B cell (primary cell): ENCODE data around the gene SIPA1L3. TPM values are rescaled to one million over a fixed set of nuclear protein-coding genes. Genes with fewer than 3 reads are reported as not detected.
A peak's percentile ranks its signal among the peaks of the same experiment; 100 is the strongest.

Experiments used
- ATAC-seq: fragments of 200-7000 bp; cut with Tn5 transposase; one replicate; pipeline ENCODE4 v1.10.0; 2021; ENCODE audit warnings: low read depth, mild to moderate bottlenecking, moderate number of reproducible peaks, moderate library complexity
- CTCF ChIA-PET: fragments of 350-600 bp; sonication (Branson Sonifier 250); formaldehyde crosslinking; loops from one replicate; lab custom pipeline; 2021; ENCODE audit warnings: antibody characterized with exemption, inconsistent platforms; lab: Charles Lee
- POLR2A ChIA-PET: fragments of 350-600 bp; sonication (Branson Sonifier 250); formaldehyde crosslinking; loops from one replicate; lab custom pipeline; 2021; ENCODE audit warnings: antibody characterized with exemption; lab: Charles Lee
- DNase-seq: peaks from one replicate; pipeline ENCODE4 v3.0.0; 2013
- H2AFZ ChIP-seq: 2 replicates; pipeline ENCODE4 v1.6.1; 2012; ENCODE audit warnings: mild to moderate bottlenecking, low read depth, low read length; ENCODE audit not compliant: insufficient read depth, poor library complexity, severe bottlenecking
- H3K27ac ChIP-seq, 2 donors: 1 replicate in 1 of 2; 2 replicates in 1 of 2; pipeline ENCODE4 v1.5.1; 2012 to 2013; ENCODE audit warnings: low read length in 2 of 2, mild to moderate bottlenecking in 2 of 2, moderate library complexity in 1 of 2
- H3K27me3 ChIP-seq, 4 experiments: fragments of 200-600 bp in 1 of 4; sonication (generic) in 1 of 4; replicated peaks in 1 of 4; 1 replicate in 2 of 4; 2 replicates in 2 of 4; pipeline versions ENCODE4 v1.6.1 to v1.7.0; 2013 to 2016; ENCODE audit warnings: low read length in 3 of 4, mild to moderate bottlenecking in 2 of 4, mixed read lengths in 1 of 4, moderate library complexity in 1 of 4; ENCODE audit not compliant: insufficient read depth in 4 of 4, control insufficient read depth in 3 of 4; ENCODE audit errors: control extremely low read depth in 1 of 4
- H3K36me3 ChIP-seq, 2 experiments: replicated peaks in 1 of 2; 1 replicate in 1 of 2; 2 replicates in 1 of 2; pipeline versions ENCODE4 v1.6.1 to v1.7.1; 2013; ENCODE audit warnings: low read length in 1 of 2; ENCODE audit not compliant: insufficient read depth in 2 of 2, control insufficient read depth in 1 of 2; ENCODE audit errors: control extremely low read depth in 1 of 2, extremely low read depth in 1 of 2
- H3K4me1 ChIP-seq, 2 donors: fragments of 200-600 bp in 1 of 2; sonication (generic) in 1 of 2; 1 replicate in 1 of 2; 2 replicates in 1 of 2; pipeline versions ENCODE4 v1.5.1 to v1.6.1; 2013 to 2017; ENCODE audit warnings: low read length in 2 of 2; ENCODE audit not compliant: control insufficient read depth in 2 of 2, insufficient read depth in 2 of 2
- H3K4me2 ChIP-seq: replicated peaks from 2 replicates; pipeline ENCODE3; 2012; ENCODE audit warnings: mild to moderate bottlenecking, low read depth, low read length; ENCODE audit not compliant: poor library complexity, severe bottlenecking
- H3K4me3 ChIP-seq, 5 experiments: fragments of 200-600 bp in 1 of 5; sonication (generic) in 1 of 5; 1 replicate in 3 of 5; 2 replicates in 2 of 5; pipeline versions ENCODE4 v1.5.1 to v1.7.0; 2011 to 2016; ENCODE audit warnings: low read length in 4 of 5, mild to moderate bottlenecking in 4 of 5, low read depth in 2 of 5, control low read depth in 1 of 5, moderate library complexity in 1 of 5; ENCODE audit not compliant: insufficient read depth in 1 of 5; ENCODE audit errors: control extremely low read depth in 1 of 5, extremely low read depth in 1 of 5
- H3K79me2 ChIP-seq: fragments of 200-600 bp; sonication (generic); one replicate; pipeline ENCODE4 v1.6.0; 2016; ENCODE audit warnings: low read length; ENCODE audit not compliant: control insufficient read depth, insufficient read depth
- H3K9ac ChIP-seq: fragments of 200-600 bp; sonication (generic); 2 replicates; pipeline ENCODE4 v1.6.1; 2017; ENCODE audit warnings: mild to moderate bottlenecking, low read length, moderate library complexity
- H3K9me3 ChIP-seq, 3 donors: one replicate each; pipeline versions ENCODE4 v1.6.1 to v1.7.1; 2013; ENCODE audit warnings: low read length in 2 of 3; ENCODE audit not compliant: control insufficient read depth in 2 of 3, insufficient read depth in 1 of 3; ENCODE audit errors: control extremely low read depth in 1 of 3
- H4K20me1 ChIP-seq: 2 replicates; pipeline ENCODE4 v1.6.0; 2012; ENCODE audit warnings: mild to moderate bottlenecking, low read length; ENCODE audit not compliant: insufficient read depth, control insufficient read depth, poor library complexity, severe bottlenecking
- H3K27ac Mint-ChIP-seq: one replicate; pipeline ENCODE4 v1.8.0; 2021; ENCODE audit warnings: mixed read lengths
- H3K27me3 Mint-ChIP-seq: one replicate; pipeline ENCODE4 v1.8.0; 2021; ENCODE audit warnings: mixed read lengths
- H3K4me1 Mint-ChIP-seq: one replicate; pipeline ENCODE4 v1.8.0; 2021; ENCODE audit warnings: mixed read lengths
- H3K4me3 Mint-ChIP-seq: one replicate; pipeline ENCODE4 v1.8.0; 2021; ENCODE audit warnings: mixed read lengths
- H3K9me3 Mint-ChIP-seq: one replicate; pipeline ENCODE4 v1.8.0; 2022; ENCODE audit warnings: mixed read lengths; ENCODE audit not compliant: insufficient read depth
- EZH2 ChIP-seq: IDR thresholded peaks from 2 replicates; pipeline ENCODE4 v1.6.1; 2012; ENCODE audit warnings: borderline replicate concordance, low read depth, mild to moderate bottlenecking, moderate library complexity, low read length; ENCODE audit not compliant: insufficient read depth, poor library complexity, severe bottlenecking
- WGBS: methylation state at CpG from one replicate; pipeline ENCODE4 v1.1.5; 2013; ENCODE audit warnings: missing lambda C conversion rate; ENCODE audit not compliant: insufficient coverage; 5-methylcytosine and 5-hydroxymethylcytosine counted together
- intact Hi-C: fragments of 100-400 bp; cut with micrococcal nuclease; formaldehyde crosslinking; loops from one replicate; pipeline ENCODE4 v1.10.0; 2022
- polyA plus RNA-seq: library from polyadenylated mRNA; depleted of rRNA; stranded (reverse); fragments of >200 nt; gene quantifications from 2 replicates; pipeline ENCODE4 v1.2.3, GENCODE V29; 2012
- total RNA-seq, 2 donors: library from RNA; stranded (reverse); fragments of 120-200 nt in 1 of 2; gene quantifications; 1 replicate in 1 of 2; 2 replicates in 1 of 2; pipeline versions ENCODE4 v1.2.3 to v1.2.4, GENCODE V29; 2013 to 2022
- TF ChIP-seq, protein P1 (sequence below): fragments of 200-600 bp; IDR thresholded peaks from one replicate; pipeline ENCODE4 v1.8.0; 2022; ENCODE audit warnings: antibody characterized with exemption, mild to moderate bottlenecking

Gene SIPA1L3
- total and polyA plus RNA-seq, 2 donors (not counting 1 experiment from before 2014, with no cell fraction given), result 48.3 to 295 TPM

DNA sequence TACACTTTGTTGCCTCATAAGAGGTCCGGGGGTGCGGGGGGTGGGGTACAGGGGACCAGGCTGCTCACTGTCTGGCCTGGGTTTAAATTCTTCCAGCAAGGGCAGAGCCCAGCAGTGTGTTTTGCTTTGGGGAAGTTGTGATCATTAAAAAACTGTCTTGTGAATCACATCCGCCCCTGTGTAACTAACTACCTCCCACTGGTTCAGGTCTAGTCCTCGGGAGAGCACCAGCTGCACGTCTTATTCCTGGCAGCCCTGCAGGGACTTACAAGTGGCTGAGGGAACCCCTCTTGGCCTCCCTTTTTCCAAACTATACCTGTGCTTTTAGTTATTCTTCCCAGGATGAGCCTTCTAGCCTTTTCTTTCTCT is 127.5 kb downstream of the SIPA1L3 start:
- TF ChIP-seq EZH2, result no peak
- TF ChIP-seq, protein P1, sequence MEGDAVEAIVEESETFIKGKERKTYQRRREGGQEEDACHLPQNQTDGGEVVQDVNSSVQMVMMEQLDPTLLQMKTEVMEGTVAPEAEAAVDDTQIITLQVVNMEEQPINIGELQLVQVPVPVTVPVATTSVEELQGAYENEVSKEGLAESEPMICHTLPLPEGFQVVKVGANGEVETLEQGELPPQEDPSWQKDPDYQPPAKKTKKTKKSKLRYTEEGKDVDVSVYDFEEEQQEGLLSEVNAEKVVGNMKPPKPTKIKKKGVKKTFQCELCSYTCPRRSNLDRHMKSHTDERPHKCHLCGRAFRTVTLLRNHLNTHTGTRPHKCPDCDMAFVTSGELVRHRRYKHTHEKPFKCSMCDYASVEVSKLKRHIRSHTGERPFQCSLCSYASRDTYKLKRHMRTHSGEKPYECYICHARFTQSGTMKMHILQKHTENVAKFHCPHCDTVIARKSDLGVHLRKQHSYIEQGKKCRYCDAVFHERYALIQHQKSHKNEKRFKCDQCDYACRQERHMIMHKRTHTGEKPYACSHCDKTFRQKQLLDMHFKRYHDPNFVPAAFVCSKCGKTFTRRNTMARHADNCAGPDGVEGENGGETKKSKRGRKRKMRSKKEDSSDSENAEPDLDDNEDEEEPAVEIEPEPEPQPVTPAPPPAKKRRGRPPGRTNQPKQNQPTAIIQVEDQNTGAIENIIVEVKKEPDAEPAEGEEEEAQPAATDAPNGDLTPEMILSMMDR, result no peak
- CTCF ChIA-PET, result interaction anchor here (0.5 to 8.1 kb wide), 18 partner anchors 12 to 130 kb away, joined by 3 to 109 read pairs (median 6); partner anchors contain the start of genes SIPA1L3 and WDR87
- H2AFZ ChIP-seq, result no peak overlapping the region
- peak overlapping the region; percentile 84 to 93 for H3K27ac ChIP-seq
- H3K36me3 ChIP-seq, result peaks cover 0 to 28% of the 10 kb centered on the region in 2 experiments
- H3K9me3 Mint-ChIP-seq, result no peaks in the 10 kb centered on the region
- H3K27me3 Mint-ChIP-seq, result no peaks in the 10 kb centered on the region
- DNase-seq (no peak), ATAC-seq (peak; percentile 38)
- intact Hi-C loops, result loop anchor here (1.0 to 10.0 kb wide), 3 partner anchors 12 to 530 kb away; partner anchors contain the start of gene ZNF793
- peaks cover 77% of the 10 kb centered on the region for H3K4me1 Mint-ChIP-seq
- H3K27me3 ChIP-seq, result no peaks in the 10 kb centered on the region
- H4K20me1 ChIP-seq, result no peaks in the 10 kb centered on the region
- peaks cover 78% of the 10 kb centered on the region for H3K79me2 ChIP-seq
- H3K4me3 ChIP-seq, result peak overlapping the region in 3 of 5 experiments; percentile 13 to 43 (median 36)
- WGBS, result 0% methylated on average over 3 of the region's 5 CpGs
- H3K4me3 Mint-ChIP-seq, result peak overlapping the region; percentile 86
- peaks cover 3 to 7% (median 5%) of the 10 kb centered on the region in 3 donors for H3K9me3 ChIP-seq
- peaks cover 60 to 81% of the 10 kb centered on the region in 2 donors for H3K4me1 ChIP-seq
- H3K4me2 ChIP-seq, result peak overlapping the region; percentile 69
- peak overlapping the region; percentile 99 for H3K27ac Mint-ChIP-seq
- POLR2A ChIA-PET, result interaction anchor here (0.6 to 5.7 kb wide), 16 partner anchors 9 to 132 kb away, joined by 3 to 91 read pairs (median 8); partner anchors contain the start of genes SIPA1L3 and WDR87
- peak overlapping the region; percentile 47 for H3K9ac ChIP-seq
